Peyer's patch (tissue), 4 donors: ENCODE results near the gene MRPL38.

Source experiments
- POLR2A ChIP-seq, 2 donors: fragments of 450-650 bp; IDR thresholded peaks; one replicate each; pipeline ENCODE4 v1.5.1; 2017; ENCODE audit warnings: antibody characterized with exemption in 2 of 2, mild to moderate bottlenecking in 2 of 2, moderate library complexity in 2 of 2
- TF ChIP-seq, protein P1 (sequence below), 6 experiments: fragments of 450-650 bp in 4 of 6; fragments of 200-600 bp in 2 of 6; sonication (generic) in 1 of 6; IDR thresholded peaks; one replicate each; pipeline ENCODE4 v1.5.1; 2017 to 2019; ENCODE audit warnings: antibody characterized with exemption in 6 of 6, mild to moderate bottlenecking in 3 of 6, moderate library complexity in 1 of 6

DNA sequence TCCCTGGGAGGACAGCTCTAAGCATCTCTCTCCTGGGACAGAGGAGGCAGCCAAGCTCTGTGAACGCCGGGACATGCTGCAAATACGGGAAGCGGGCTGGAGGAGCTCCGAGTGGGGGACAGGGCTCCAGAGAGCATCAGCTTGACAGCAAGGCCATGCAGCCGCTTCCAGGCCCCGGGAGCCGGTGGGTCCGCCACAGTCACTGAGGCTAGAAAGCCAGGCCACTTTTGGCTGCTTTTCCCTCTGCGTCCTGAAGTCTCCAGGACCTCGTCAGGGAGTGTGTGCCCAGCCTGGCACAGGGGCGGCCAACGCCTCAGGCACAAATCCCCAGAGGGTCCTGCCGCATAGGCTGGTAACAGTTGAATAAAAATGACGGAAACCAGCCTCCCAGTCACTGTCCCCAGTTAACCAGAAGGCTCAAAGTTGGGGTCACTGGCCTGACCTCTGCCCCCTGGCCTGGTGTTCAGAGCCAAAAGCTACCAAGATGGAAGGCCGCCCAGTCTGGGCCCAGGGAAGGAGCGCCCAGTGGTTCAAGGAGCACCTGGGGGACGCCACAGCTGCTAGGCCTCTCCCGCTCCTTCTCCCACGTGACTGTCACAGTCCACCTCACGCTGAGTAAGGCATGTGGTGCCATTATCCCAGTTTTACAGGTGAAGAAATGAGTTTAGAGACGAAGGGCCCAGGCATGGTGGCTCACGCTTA, 4.8 kb downstream of the MRPL38 start:
- no peak for TF ChIP-seq POLR2A (IDR thresholded peaks at IDR 0.05)
- TF ChIP-seq, protein P1, sequence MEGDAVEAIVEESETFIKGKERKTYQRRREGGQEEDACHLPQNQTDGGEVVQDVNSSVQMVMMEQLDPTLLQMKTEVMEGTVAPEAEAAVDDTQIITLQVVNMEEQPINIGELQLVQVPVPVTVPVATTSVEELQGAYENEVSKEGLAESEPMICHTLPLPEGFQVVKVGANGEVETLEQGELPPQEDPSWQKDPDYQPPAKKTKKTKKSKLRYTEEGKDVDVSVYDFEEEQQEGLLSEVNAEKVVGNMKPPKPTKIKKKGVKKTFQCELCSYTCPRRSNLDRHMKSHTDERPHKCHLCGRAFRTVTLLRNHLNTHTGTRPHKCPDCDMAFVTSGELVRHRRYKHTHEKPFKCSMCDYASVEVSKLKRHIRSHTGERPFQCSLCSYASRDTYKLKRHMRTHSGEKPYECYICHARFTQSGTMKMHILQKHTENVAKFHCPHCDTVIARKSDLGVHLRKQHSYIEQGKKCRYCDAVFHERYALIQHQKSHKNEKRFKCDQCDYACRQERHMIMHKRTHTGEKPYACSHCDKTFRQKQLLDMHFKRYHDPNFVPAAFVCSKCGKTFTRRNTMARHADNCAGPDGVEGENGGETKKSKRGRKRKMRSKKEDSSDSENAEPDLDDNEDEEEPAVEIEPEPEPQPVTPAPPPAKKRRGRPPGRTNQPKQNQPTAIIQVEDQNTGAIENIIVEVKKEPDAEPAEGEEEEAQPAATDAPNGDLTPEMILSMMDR (IDR thresholded peaks at IDR 0.05) = no peak
